Activated T-cell treated with anti-CD3 and anti-CD28 coated beads, Interleukin-2, amount 50 U/mL, for 24 hours (primary cell): ENCODE data around the gene ODC1.
"Not testable (repeated sequence)": the region's sequence is repeated elsewhere in the genome, so short reads cannot be mapped to it uniquely, and the experiment has no call there.

Experiments used
- DNase-seq: peaks from one replicate; pipeline ENCODE4 v3.0.0-alpha.2; 2020
- H3K27ac Mint-ChIP-seq: 2 replicates; pipeline ENCODE4 v1.8.0; 2020; ENCODE audit warnings: mild to moderate bottlenecking, mixed read lengths
- H3K27me3 Mint-ChIP-seq: 2 replicates; pipeline ENCODE4 v1.8.0; 2020; ENCODE audit warnings: mixed read lengths
- H3K36me3 Mint-ChIP-seq: 2 replicates; pipeline ENCODE4 v1.8.0; 2020; ENCODE audit warnings: low read depth, mixed read lengths
- H3K4me1 Mint-ChIP-seq: 2 replicates; pipeline ENCODE4 v1.8.0; 2020; ENCODE audit warnings: low read depth, mixed read lengths
- H3K4me3 Mint-ChIP-seq: 2 replicates; pipeline ENCODE4 v1.8.0; 2020; ENCODE audit warnings: mild to moderate bottlenecking, moderate library complexity, mixed read lengths
- H3K9me3 Mint-ChIP-seq: 2 replicates; pipeline ENCODE4 v1.8.0; 2020; ENCODE audit warnings: mixed read lengths

Gene ODC1

GRCh38 chr2:10471955-10472354 is 23.8 kb upstream of the ODC1 start:
- H3K27me3 Mint-ChIP-seq, result no peaks in the 10 kb centered on the region
- H3K4me3 Mint-ChIP-seq, result no peak overlapping the region
- H3K36me3 Mint-ChIP-seq, result no peaks in the 10 kb centered on the region
- DNase-seq, result no peak
- H3K9me3 Mint-ChIP-seq, result no peaks in the 10 kb centered on the region
- H3K4me1 Mint-ChIP-seq, result peaks cover 2% of the 10 kb centered on the region
- H3K27ac Mint-ChIP-seq, result no peak overlapping the region

- Mint-ChIP-seq H3K36me3 (no peaks in the 10 kb centered on the region), H3K4me1 (no peaks in the 10 kb centered on the region), H3K27ac (no peak overlapping the region), H3K27me3 (no peaks in the 10 kb centered on the region), H3K9me3 (no peaks in the 10 kb centered on the region), H3K4me3 (no peak overlapping the region)
- no peak for DNase-seq
Observed at GRCh38 chr2:10471046-10471571, 23.0 kb upstream of the ODC1 start.

GRCh38 chr2:10469955-10470608 is 22.0 kb upstream of the ODC1 start:
- Mint-ChIP-seq H3K27me3 (no peaks in the 10 kb centered on the region), H3K4me1 (no peaks in the 10 kb centered on the region), H3K27ac (no peak overlapping the region), H3K9me3 (no peaks in the 10 kb centered on the region), H3K4me3 (no peak overlapping the region), H3K36me3 (no peaks in the 10 kb centered on the region)
- no peak for DNase-seq

GRCh38 chr2:10469301-10469700 is 21.2 kb upstream of the ODC1 start:
- Mint-ChIP-seq H3K9me3 (no peaks in the 10 kb centered on the region), H3K4me3 (no peak overlapping the region), H3K4me1 (no peaks in the 10 kb centered on the region), H3K27me3 (peaks cover 2% of the 10 kb centered on the region), H3K36me3 (no peaks in the 10 kb centered on the region), H3K27ac (no peak overlapping the region)
- DNase-seq, result no peak

- Mint-ChIP-seq H3K4me1 (no peaks in the 10 kb centered on the region), H3K27ac (no peak overlapping the region), H3K36me3 (no peaks in the 10 kb centered on the region), H3K9me3 (no peaks in the 10 kb centered on the region), H3K27me3 (peaks cover 3% of the 10 kb centered on the region), H3K4me3 (no peak overlapping the region)
- DNase-seq, result no peak
Observed at GRCh38 chr2:10467401-10467800, 19.3 kb upstream of the ODC1 start.

- Mint-ChIP-seq H3K27me3 (peaks cover 5% of the 10 kb centered on the region), H3K4me3 (no peak overlapping the region), H3K27ac (no peak overlapping the region), H3K9me3 (no peaks in the 10 kb centered on the region), H3K4me1 (no peaks in the 10 kb centered on the region), H3K36me3 (no peaks in the 10 kb centered on the region)
- no peak for DNase-seq
Observed at GRCh38 chr2:10466801-10467200, 18.7 kb upstream of the ODC1 start.

- Mint-ChIP-seq H3K4me3 (no peak overlapping the region), H3K4me1 (no peaks in the 10 kb centered on the region), H3K9me3 (no peaks in the 10 kb centered on the region), H3K27me3 (peaks cover 10% of the 10 kb centered on the region), H3K36me3 (no peaks in the 10 kb centered on the region), H3K27ac (no peak overlapping the region)
- DNase-seq, result no peak
Observed at GRCh38 chr2:10465910-10466309, 17.8 kb upstream of the ODC1 start.

GRCh38 chr2:10462178-10463083 is 14.3 kb upstream of the ODC1 start:
- no peak for DNase-seq
- Mint-ChIP-seq H3K36me3 (no peaks in the 10 kb centered on the region), H3K27me3 (peaks cover 26% of the 10 kb centered on the region), H3K4me1 (peaks cover 7% of the 10 kb centered on the region), H3K4me3 (no peak overlapping the region), H3K9me3 (no peaks in the 10 kb centered on the region), H3K27ac (no peak overlapping the region)

GRCh38 chr2:10460366-10460796 is 12.3 kb upstream of the ODC1 start:
- Mint-ChIP-seq H3K36me3 (no peaks in the 10 kb centered on the region), H3K4me3 (no peak overlapping the region), H3K27ac (no peak overlapping the region), H3K4me1 (peaks cover 7% of the 10 kb centered on the region), H3K9me3 (no peaks in the 10 kb centered on the region), H3K27me3 (peaks cover 26% of the 10 kb centered on the region)
- no peak for DNase-seq

GRCh38 chr2:10457846-10458598 is 9.9 kb upstream of the ODC1 start:
- Mint-ChIP-seq H3K27ac (no peak overlapping the region), H3K9me3 (no peaks in the 10 kb centered on the region), H3K36me3 (no peaks in the 10 kb centered on the region), H3K4me1 (peaks cover 9% of the 10 kb centered on the region), H3K27me3 (peaks cover 23% of the 10 kb centered on the region), H3K4me3 (no peak overlapping the region)
- DNase-seq, result no peak

- peaks cover 23% of the 10 kb centered on the region for H3K27me3 Mint-ChIP-seq
- H3K9me3 Mint-ChIP-seq, result not testable (repeated sequence)
Observed at GRCh38 chr2:10457195-10457594, 9.1 kb upstream of the ODC1 start.

GRCh38 chr2:10454505-10454904 is 6.4 kb upstream of the ODC1 start:
- H3K27ac Mint-ChIP-seq, result no peak overlapping the region
- no peak for DNase-seq
- H3K27me3 Mint-ChIP-seq, result peaks cover 7% of the 10 kb centered on the region
- peaks cover 20% of the 10 kb centered on the region for H3K4me1 Mint-ChIP-seq
- H3K4me3 Mint-ChIP-seq, result no peak overlapping the region
- H3K9me3 Mint-ChIP-seq, result no peaks in the 10 kb centered on the region
- peaks cover 17% of the 10 kb centered on the region for H3K36me3 Mint-ChIP-seq

More at GRCh38 chr2:10457195-10457594, 9.1 kb upstream of the ODC1 start:
- not testable (repeated sequence) for DNase-seq, H3K36me3 Mint-ChIP-seq, H3K27ac Mint-ChIP-seq, H3K4me3 Mint-ChIP-seq, H3K4me1 Mint-ChIP-seq

- Mint-ChIP-seq H3K27me3 (peaks cover under 1% of the 10 kb centered on the region), H3K9me3 (no peaks in the 10 kb centered on the region), H3K4me3 (no peak overlapping the region), H3K36me3 (peaks cover 20% of the 10 kb centered on the region), H3K27ac (no peak overlapping the region), H3K4me1 (peaks cover 24% of the 10 kb centered on the region)
- no peak for DNase-seq
Observed at GRCh38 chr2:10453905-10454298, 5.8 kb upstream of the ODC1 start.
